Bronchial smooth muscle cell (primary cell): Measurements from ENCODE around the gene MAP4K1. TPM values are rescaled to one million over a fixed set of nuclear protein-coding genes. Genes with fewer than 3 reads are reported as not detected.

ENCODE experiments used
- total RNA-seq: library from RNA; depleted of rRNA; stranded (reverse); fragments of >200 nt; gene quantifications from 2 replicates; pipeline ENCODE4 v1.2.1, GENCODE V29; 2014

Gene MAP4K1
- 0.32 TPM in 1 of 2 replicates, not detected in the other for total RNA-seq

GRCh38 chr19:38617764-38618589 lies at the start of gene MAP4K1:
Gene MAP4K1 (minus strand): TSS chr19:38617953. CDS start chr19:38617895, 58 bp downstream.

GRCh38 chr19:38647368-38647965 lies 29.7 kb upstream of the MAP4K1 start, which contains the start of gene ACTN4:
Gene ACTN4 (plus strand): TSS chr19:38647649. CDS start chr19:38647746, 97 bp downstream.

GRCh38 chr19:38618590-38619360 lies 1.0 kb upstream of the MAP4K1 start, which contains the start of gene EIF3K:
Gene EIF3K (plus strand): TSS chr19:38619188. CDS start chr19:38619269, 81 bp downstream.

Other genes starting within 250 kb of the MAP4K1 start
- 182 and 195 TPM in 2 replicates for gene PSMD8, start 243.4 kb downstream of the MAP4K1 start, total RNA-seq
- 0.32 and 0.34 TPM in 2 replicates for gene GGN, start 229.9 kb downstream of the MAP4K1 start, total RNA-seq
- 0.69 and 2.0 TPM in 2 replicates for gene SPRED3, start 229.3 kb downstream of the MAP4K1 start, total RNA-seq
- gene FAM98C, start 214.9 kb downstream of the MAP4K1 start, total RNA-seq, result 8.2 and 9.6 TPM in 2 replicates
- 0.34 TPM in 1 of 2 replicates, not detected in the other for gene RASGRP4, start 191.7 kb downstream of the MAP4K1 start, total RNA-seq
- gene RYR1, start 184.3 kb downstream of the MAP4K1 start, total RNA-seq, result under 0.01 TPM in 2 replicates
- gene EIF3K, start 1.2 kb upstream of the MAP4K1 start, total RNA-seq, result 254 and 388 TPM in 2 replicates
- 195 and 200 TPM in 2 replicates for gene ACTN4, start 29.7 kb upstream of the MAP4K1 start, total RNA-seq
- 0.16 and 0.26 TPM in 2 replicates for gene CAPN12, start 126.5 kb upstream of the MAP4K1 start, total RNA-seq
- not detected in 2 replicates for gene LGALS7, start 155.6 kb upstream of the MAP4K1 start, total RNA-seq
- gene LGALS7B, start 171.2 kb upstream of the MAP4K1 start, total RNA-seq, result 0.95 and 1.9 TPM in 2 replicates
- 0.09 TPM in 1 of 2 replicates, not detected in the other for gene LGALS4, start 195.0 kb upstream of the MAP4K1 start, total RNA-seq
- 17.5 and 37.0 TPM in 2 replicates for gene ECH1, start 213.8 kb upstream of the MAP4K1 start, total RNA-seq
- gene HNRNPL, start 232.0 kb upstream of the MAP4K1 start, total RNA-seq, result 117 and 176 TPM in 2 replicates